Raji (cell line): Measurements from ENCODE around the gene LAIR1.

Experiments used
- POLR2A ChIP-seq: IDR thresholded peaks from 2 replicates; pipeline ENCODE4 v1.6.1; 2011; ENCODE audit warnings: low read depth, low read length, control low read depth; ENCODE audit not compliant: insufficient read depth

Gene LAIR1

GRCh38 chr19:54387991-54388801 lies 23.5 kb upstream of the LAIR1 start:
- TF ChIP-seq POLR2A: no peak

GRCh38 chr19:54383330-54383729 lies 18.6 kb upstream of the LAIR1 start:
- no peak for TF ChIP-seq POLR2A

GRCh38 chr19:54380897-54381296 lies 16.2 kb upstream of the LAIR1 start:
- TF ChIP-seq POLR2A: no peak

DNA sequence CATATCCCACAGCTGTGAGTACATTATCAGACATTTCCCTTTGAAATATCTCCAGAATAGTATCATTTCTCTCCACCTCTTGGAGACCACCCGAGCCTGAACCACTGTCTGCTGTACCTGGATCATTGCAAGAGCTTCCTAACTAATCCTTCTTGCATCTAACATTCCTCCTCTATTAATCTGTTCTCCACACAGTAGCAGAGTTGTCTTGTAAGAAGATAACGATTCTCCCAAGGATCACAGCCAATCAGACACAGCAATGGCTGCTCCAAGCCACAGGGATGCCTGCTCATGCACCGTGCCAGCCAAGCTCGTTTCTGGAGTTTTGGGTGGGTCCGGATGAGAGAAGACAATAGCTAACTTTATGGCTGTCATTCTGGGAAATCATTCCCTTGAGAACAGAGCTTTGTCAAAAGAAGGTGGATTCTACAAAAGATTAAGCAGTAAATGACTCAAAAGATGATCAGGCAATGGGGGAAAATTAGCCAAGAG lies 14.5 kb upstream of the LAIR1 start:
- no peak for TF ChIP-seq POLR2A

DNA sequence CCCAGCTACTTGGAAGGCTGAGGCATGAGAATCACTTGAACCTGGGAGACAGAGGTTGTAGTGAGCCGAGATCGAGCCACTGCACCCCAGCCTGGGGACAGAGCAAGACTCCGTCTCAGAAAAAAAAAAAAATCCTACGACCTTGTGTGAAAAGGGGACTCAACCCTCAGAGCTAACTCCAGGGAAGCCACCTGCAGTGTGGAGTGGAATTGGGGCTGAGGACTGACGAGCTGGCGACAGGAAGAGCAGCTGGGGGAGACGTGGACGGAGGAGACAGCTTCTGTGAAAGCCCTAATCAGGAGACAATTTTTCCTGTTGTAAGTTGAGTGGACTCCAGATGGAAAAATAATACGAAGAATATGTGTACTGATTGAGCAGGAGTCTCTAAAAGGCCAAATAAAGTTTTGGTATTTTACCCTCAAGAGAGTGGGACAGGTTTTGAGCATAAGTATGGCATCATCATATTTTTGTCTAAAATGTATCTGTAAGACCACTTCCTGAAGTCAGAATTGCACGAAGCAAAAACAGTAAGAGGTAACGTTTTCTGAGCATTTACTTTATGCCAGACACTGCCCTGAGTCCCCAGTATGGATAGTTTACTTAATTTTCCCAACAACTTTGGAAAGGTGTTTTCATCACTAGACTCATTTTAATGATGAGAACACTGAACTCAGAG lies 12.0 kb upstream of the LAIR1 start:
- no peak for TF ChIP-seq POLR2A

DNA sequence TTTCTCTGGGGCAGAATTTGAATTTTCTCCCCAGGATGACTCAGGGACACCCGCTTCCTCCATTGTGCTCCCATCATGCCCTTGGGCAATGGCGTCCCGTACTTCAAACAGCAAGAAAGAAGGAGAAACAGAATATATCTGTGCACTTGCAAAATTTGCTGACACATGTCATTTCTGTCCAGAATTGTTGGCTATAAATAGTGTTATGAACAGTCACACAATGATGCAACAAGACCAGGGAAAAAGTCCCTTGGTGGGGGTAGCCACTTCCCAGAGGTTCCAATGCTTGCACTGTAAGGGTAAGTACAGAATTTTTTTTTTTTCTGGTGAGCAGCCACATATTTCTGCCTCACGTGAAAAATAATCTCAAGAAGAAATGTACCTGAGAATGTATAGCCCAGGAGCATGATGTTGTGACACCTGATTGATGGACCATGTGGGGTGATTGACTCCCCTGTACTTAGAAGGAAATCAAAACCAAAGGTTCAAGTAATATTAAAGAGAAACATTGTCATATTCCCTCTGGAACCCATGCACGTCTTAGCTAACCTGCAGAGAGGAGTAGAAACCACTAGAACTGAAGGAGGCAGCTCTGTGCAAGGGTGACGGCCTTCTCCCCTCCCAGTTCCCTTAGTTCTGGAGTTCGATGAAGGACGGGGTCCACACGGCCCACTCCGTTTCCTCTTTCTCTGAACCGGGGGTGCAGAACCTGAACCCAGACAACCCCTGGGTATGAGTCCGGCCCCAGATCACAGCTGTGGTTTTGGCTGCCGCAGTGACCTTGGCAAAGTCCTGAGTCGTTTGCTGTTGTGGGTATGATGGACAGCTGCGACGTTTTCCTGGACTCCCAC lies 9.3 kb upstream of the LAIR1 start:
- TF ChIP-seq POLR2A: no peak

- no peak for TF ChIP-seq POLR2A
Measured at GRCh38 chr19:54369082-54369687, 4.5 kb upstream of the LAIR1 start.

- TF ChIP-seq POLR2A: no peak
Measured at GRCh38 chr19:54366811-54367210, 2.1 kb upstream of the LAIR1 start.

GRCh38 chr19:54357381-54357780 lies 7.3 kb downstream of the LAIR1 start:
- TF ChIP-seq POLR2A: no peak

GRCh38 chr19:54356444-54357056 lies 8.2 kb downstream of the LAIR1 start:
- TF ChIP-seq POLR2A: no peak

DNA sequence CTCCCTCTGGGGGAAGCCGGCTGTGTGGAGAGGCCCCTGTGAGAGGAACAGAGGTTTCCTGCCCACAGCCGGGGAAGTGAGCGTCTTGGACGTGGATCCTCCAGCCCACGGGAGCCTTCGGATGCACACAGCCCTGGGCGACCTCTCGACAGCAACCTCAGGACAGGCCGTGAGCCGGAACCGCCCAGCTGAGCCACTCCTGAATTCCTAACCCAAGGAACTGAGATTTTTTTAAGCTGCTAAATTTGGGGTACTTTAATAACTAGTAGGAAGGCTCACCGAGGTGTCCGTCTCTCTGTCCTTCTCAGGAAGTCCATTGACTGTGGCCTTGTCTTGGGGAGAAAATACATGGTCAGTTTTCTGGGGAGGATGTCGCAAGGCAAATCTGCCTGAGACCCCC lies 9.1 kb downstream of the LAIR1 start:
- no peak for TF ChIP-seq POLR2A

GRCh38 chr19:54354761-54355160 lies 10.0 kb downstream of the LAIR1 start:
- TF ChIP-seq POLR2A: no peak

DNA sequence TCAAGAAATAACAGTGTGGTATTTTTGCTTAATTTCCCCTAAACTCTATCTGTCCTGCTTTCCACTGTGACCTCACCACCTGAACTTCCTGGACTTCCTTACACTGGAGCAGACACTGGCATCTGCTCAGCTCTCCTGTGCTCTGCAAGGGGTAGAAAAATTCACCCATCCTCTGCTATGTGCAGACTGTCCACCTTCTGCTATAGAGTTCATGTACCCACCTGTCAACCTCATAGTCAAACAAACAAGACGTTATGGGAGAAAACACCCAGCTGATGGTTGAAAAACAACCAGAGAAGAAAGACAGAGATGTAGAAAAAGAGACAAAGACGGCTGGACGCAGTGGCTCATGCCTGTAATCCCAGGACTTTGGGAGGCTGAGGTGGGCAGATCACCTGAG lies 12.2 kb downstream of the LAIR1 start:
- no peak for TF ChIP-seq POLR2A

GRCh38 chr19:54352041-54352440 lies 12.7 kb downstream of the LAIR1 start:
- TF ChIP-seq POLR2A: no peak

DNA sequence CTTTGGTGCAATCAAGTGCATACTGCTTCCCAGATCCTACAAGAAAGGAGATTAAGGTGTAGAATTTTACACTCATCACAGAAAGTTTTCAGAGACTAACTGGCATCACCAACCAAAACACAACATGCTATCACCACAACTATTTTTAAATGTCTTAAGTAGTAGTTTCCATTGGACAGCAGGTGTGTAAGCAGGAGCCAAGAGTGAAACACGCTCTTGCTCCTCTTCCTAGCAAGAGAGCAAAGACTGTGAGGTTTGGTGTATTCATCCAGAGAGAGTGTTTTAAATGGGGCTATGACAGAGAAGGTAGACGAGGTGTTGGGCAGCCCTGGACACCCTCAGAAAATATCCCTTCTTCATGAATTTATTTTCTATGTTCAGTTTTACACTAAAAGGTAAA lies 13.3 kb downstream of the LAIR1 start:
- TF ChIP-seq POLR2A: no peak
